ENCODE results near the gene KRT74. TPM values are rescaled to one million over a fixed set of nuclear protein-coding genes. Genes with fewer than 3 reads are reported as not detected.

KRT74 gene
- total and polyA plus RNA-seq, 2 of the 8 experiments (the other 6 are each of a cell fraction or from before 2014, with no cell fraction given) = not detected

- TF ChIP-seq, protein P1, sequence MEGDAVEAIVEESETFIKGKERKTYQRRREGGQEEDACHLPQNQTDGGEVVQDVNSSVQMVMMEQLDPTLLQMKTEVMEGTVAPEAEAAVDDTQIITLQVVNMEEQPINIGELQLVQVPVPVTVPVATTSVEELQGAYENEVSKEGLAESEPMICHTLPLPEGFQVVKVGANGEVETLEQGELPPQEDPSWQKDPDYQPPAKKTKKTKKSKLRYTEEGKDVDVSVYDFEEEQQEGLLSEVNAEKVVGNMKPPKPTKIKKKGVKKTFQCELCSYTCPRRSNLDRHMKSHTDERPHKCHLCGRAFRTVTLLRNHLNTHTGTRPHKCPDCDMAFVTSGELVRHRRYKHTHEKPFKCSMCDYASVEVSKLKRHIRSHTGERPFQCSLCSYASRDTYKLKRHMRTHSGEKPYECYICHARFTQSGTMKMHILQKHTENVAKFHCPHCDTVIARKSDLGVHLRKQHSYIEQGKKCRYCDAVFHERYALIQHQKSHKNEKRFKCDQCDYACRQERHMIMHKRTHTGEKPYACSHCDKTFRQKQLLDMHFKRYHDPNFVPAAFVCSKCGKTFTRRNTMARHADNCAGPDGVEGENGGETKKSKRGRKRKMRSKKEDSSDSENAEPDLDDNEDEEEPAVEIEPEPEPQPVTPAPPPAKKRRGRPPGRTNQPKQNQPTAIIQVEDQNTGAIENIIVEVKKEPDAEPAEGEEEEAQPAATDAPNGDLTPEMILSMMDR (IDR thresholded peaks at IDR 0.05; ENCODE audit: control extremely low read depth in 1 of 3, insufficient read depth in 1 of 3, low read depth in 1 of 3, low read length in 3 of 3) = no peak
- TF ChIP-seq MAFK (IDR thresholded peaks at IDR 0.05; ENCODE audit: low read depth, low read length) (no peak), CEBPB (IDR thresholded peaks at IDR 0.05; ENCODE audit: low read depth, low read length) (no peak), SP2 (IDR thresholded peaks at IDR 0.05; ENCODE audit: low read length) (no peak), JUN (IDR thresholded peaks at IDR 0.05; ENCODE audit: low read depth, low read length) (no peak), TCF12 (IDR thresholded peaks at IDR 0.05; ENCODE audit: low read depth, low read length) (no peak), RAD21 (IDR thresholded peaks at IDR 0.05 in 1 of 2, conservative IDR thresholded peaks at IDR 0.05 in 1 of 2; ENCODE audit: low read depth in 2 of 2, low read length in 2 of 2) (no peak), PHF8 (conservative IDR thresholded peaks at IDR 0.05; ENCODE audit: low read depth, low read length) (no peak)
- TF ChIP-seq, protein P2, sequence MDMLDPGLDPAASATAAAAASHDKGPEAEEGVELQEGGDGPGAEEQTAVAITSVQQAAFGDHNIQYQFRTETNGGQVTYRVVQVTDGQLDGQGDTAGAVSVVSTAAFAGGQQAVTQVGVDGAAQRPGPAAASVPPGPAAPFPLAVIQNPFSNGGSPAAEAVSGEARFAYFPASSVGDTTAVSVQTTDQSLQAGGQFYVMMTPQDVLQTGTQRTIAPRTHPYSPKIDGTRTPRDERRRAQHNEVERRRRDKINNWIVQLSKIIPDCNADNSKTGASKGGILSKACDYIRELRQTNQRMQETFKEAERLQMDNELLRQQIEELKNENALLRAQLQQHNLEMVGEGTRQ (IDR thresholded peaks at IDR 0.05; ENCODE audit: low read length) = no peak
Measured at GRCh38 chr12:52525661-52526499, 47.8 kb downstream of the KRT74 start (continued).
